GM18508 (cell line): ENCODE measurements around the gene TRAF7.
"Not testable (repeated sequence)": the region's sequence is repeated elsewhere in the genome, so short reads cannot be mapped to it uniquely, and the experiment has no call there.

Experiments
- ATAC-seq: cut with Tn5 transposase; IDR thresholded peaks from one replicate; pipeline ENCODE4 v1.9.1; 2021; ENCODE audit warnings: moderate number of reproducible peaks; ENCODE audit not compliant: insufficient read depth, unreplicated experiment

TRAF7 gene

DNA sequence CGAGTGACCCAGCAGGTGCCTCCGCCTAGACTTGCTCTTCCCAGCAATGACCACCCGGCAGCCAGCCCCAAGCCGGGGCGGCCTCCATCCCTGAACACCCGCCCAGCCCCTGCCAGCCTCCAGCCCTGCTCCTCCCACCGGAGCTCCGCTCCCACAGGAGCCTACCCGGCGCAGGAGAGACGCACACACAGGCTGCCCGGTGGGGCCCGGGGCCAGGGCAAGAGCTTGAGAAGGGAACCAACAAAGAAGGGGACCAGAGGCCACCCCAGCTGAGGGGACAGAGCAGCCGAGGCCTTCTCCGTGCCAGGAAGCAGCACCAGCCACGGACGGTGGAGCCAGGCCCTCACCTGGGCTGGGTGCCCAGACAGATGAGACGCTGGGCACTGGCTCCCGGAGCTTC lies 33.7 kb upstream of the TRAF7 start:
- no peak for ATAC-seq

DNA sequence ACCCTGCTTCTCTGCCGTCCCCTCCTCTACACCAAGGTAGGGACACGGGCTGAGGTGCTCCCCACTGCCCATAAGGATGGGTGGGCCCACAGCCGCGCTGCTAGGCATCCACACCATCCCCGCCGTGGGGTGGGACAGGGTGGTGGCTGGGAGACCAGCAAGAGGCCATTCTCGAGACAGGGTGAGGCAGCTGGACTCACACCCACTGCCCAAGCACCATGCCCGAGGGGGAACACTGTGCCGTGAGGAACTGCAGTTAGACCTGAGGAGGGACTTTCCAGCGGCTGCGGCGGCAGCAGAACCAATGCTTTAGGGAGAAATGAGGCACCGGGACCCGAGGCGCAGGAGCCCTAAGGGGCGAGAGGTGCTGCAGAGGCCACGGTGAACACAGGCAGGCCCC lies 33.2 kb upstream of the TRAF7 start:
- no peak for ATAC-seq

DNA sequence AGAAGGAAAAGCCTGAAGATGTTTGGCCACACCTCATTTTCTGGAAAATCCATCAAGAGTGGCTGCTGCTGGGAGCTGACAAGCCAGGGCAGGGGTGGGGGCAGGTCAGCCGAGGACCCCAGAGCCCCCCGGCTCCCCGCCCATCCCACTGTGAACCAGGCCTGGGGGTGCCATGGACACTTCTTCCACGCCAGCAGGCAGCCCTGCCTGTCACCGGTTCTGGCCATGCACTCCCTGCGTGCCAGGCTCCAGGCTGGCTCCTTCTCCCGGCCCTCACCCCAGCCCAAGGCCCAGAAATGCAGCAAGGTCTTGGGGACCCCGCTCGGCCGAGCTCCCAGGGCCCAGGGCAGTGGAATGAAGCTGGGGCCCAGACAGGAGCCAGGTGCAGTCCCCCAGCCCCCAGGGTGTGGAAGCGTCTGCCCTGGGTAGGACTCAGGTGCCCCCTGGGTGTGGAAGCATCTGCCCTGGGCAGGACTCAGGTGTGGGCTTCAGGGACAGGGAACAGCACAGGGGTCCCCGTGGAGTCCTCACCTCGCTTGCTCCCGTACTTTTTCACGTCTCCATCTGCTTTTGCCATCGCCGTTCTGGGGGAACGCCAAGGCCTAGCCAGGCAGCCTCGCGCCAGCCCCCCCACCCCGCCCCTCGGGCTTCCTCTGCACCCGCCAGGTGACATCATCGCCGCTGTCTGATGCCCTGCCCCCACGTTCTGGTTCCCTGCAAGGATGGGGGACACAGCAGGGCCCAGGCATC lies 32.5 kb upstream of the TRAF7 start:
- ATAC-seq: not testable (repeated sequence)

DNA sequence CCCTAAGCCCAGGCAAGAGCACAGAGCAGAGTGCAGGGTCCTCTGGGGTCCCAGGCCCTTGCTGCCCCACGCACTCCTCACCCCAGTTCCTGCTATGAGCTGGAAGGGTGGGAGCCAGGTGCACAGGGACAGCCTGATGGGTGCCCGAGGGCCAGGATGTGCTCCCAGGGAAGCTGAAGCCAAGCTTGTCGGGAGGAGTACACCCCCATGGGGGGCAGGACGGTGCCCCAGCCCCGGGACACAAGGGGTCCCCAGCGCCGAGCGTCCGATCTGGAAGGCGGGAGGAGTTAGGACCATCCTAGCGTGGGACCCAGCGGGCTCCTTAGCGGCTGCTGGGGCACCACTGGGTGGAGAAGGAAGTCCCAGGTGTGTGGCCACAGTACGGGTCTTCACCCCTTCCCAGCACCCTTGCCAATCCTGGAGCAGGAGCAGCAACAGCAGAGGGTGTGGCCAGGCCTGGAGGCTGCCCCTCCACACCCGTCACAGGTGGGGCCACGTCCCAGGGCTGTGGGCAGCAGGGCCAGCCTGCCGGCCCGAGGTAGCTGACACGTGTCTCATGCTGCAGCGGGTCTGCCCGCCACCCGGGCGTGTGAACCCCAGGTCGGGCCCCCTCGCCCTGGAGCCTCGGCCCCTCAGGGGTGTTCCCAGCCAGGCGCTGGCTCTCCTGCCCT lies 31.7 kb upstream of the TRAF7 start:
- ATAC-seq: not testable (repeated sequence)

DNA sequence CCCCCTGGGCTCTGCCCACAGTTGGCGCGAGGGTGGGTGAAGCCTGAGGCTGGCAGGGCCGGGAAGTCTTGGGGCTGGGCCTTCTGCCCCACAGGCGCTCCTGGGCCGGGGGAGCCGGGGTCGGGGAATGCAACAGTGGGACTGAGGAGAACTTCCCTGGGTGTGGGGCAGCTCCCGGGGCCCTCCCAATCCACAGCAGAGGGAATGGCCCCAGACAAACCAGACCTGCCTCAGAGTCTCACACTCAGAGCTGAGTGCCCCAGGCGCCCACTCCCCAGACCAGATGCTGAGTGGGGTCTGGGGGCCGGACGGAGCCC lies 31.2 kb upstream of the TRAF7 start:
- ATAC-seq: not testable (repeated sequence)

DNA sequence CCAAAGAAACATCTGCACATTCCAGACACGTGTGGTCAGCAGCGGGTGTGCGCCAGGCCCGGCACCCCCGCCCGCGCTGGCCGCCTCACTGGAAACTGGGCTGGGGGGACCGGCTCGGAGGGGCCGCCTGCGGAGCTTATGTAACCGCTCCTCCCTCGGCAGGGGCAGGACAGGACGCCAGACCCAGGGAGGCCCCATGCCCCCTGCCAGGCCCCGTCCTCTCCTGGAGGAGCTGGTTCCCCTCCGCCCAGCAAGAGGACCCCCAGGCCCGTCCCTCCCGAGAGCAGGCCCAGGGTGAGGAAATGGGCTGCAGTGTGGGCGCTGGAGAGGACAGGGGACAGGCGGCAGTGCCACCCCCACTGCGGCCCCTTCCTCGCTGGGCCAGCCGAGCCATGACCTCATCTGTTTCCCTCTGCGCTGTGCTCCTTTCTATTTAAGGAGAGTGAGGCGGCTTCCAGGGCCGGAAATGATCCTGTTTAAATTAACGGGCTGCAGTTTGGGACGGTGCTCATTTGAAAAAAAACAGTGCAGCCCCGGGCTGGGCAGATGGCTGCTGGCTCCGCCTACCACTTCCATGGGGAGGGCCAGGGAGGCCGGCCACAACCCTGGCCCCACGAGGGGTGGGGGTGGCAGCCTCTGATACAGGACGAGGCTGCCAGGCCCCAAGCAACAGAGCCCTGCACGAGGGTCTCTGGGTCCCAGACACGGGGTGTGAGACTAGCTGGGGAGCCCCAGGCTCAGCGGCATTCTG lies 30.7 kb upstream of the TRAF7 start:
- not testable (repeated sequence) for ATAC-seq

DNA sequence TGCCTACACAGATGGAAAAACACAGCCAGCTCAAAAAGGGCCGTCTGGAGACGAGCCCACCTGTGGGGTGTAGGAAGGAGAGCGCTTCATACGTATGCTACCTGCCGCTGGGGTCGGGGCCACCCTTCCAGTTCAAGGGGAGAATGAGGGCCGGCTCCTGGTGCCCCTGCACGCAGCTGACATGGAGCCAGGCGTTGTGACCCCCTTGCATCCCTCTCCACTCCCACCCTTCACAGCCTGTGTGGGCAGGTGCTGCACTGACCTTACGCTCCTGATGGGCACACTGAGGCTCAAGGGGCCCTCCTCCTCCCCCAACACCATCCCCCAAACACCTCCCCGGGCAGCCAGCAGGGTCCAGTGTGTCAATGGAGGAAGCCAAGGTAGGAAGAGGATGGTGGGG lies 30.0 kb upstream of the TRAF7 start:
- ATAC-seq: not testable (repeated sequence)

DNA sequence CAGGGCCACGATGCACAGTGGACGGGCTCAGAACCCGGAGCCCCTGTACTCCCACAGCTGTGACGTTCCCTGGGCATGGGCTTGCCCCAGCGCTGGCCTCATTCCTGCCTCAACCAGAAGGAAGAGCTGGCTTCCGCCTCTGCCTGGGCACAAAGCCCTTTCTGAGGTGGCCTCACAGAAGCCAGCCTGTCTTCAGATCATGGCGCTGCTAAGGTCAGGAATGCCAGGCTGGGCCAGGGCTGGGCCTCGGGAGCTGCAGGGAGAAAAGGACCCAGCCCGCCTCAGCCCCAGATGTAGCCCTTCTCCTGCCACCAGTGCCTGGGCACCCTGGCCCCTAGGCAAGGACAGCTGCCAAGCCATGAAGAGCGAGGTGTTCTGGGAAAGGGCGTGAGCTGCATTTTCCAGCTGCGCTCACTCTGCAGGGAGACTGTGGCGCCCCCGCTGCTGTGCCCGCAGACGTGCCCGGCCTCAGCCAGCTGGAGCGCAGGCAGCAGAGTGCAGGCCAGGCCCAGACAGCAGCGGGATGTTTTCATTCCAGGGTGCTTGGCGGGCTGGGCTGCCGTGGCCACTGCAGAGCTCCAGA lies 29.3 kb upstream of the TRAF7 start:
- not testable (repeated sequence) for ATAC-seq

DNA sequence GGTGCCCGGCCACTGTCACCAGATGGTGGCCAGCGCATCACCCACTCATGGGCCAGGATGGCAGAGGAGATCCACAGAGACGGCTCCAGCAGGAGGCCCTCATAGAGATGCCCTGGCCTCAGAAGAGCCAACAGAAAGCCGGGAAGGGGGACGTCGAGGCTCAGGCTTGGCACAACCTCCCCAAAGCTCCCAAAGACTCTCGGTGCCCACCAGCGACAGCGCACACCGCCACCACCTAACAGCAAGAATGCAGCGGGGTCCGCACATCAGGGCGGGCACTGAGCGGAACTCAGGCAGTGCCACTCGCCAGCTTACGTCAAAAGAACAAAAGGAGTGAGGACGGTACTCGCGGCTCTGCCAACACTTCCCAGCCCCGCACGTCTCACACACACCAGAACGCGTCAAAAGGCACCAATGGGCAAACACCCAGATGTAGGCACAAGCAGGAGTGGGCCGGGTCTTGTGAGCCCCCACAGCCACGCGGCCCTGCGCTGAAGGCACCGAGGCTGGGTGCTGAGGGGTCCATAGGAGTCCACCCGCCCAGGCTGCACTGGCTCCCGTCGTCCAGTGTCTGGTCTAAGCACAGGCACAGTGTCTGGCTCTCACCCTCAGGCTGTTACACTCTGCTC lies 28.5 kb upstream of the TRAF7 start:
- ATAC-seq: not testable (repeated sequence)

DNA sequence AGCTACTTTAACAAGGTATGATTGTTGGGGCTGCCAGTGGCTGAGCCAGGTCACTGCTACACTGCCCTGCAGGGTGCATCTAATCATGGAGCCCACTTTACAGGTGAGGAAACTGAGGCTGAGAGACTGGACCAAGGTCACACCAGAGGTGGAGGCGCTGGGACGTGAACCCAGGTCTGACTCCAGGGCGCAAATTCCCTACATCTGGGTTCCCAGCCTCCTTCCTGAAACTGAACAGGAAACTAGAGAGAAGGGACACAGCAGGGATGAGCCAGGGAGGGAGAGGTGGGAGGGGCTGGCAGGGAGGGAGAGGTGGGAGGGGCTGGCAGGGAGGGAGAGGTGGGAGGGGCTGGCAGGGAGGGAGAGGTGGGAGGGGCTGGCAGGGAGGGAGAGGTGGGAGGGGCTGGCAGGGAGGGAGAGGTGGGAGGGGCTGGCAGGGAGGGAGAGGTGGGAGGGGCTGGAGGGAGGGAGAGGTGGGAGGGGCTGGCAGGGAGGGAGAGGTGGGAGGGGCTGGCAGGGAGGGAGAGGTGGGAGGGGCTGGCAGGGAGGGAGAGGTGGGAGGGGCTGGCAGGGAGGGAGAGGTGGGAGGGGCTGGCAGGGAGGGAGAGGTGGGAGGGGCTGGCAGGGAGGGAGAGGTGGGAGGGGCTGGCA lies 27.8 kb upstream of the TRAF7 start:
- not testable (repeated sequence) for ATAC-seq

DNA sequence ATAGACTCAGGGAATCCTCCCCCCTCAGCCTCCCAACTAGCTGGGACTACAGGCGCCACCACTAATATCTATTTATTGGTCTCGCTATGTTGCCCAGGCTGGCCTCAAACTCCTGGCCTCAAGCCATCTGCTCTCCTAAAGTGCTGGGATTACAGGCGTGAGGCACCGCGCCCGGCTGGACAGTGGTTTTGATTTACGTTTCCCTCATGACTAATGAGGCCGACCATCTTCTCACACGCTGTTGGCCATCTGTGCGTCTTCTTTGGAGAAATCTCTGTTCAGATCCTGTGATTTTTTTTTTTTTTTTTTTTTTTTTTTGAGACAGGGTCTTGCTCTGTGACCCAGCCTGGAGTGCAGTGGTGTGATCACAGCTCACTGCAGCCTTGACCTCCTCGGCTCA lies 26.3 kb upstream of the TRAF7 start:
- not testable (repeated sequence) for ATAC-seq

DNA sequence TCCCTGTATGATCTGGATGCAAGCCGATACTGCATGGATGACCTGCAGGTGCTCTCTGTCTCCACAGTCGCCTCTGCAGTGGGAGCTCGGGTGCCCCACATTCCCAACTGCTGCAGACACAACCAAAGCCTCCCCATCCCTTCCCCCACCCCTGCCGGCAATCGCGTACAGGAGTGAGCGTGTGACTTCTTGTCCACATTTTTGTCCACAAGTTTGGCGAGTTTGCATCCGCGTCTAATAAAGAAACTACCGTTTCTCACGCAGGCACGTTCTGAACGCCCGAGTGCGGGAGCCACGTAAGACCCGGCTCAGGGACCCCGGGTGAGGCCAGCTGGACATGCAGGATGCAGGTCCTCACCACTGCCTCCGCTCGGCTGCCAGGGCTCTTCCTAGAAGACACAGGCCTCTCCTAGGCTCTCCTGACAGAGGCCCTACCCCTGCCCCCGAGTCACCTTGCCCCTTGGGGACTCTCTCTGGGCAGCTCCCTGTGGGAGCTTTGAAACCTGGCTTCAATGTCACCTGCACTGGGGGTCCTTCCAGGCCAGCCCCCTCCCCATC lies 25.6 kb upstream of the TRAF7 start:
- not testable (repeated sequence) for ATAC-seq

DNA sequence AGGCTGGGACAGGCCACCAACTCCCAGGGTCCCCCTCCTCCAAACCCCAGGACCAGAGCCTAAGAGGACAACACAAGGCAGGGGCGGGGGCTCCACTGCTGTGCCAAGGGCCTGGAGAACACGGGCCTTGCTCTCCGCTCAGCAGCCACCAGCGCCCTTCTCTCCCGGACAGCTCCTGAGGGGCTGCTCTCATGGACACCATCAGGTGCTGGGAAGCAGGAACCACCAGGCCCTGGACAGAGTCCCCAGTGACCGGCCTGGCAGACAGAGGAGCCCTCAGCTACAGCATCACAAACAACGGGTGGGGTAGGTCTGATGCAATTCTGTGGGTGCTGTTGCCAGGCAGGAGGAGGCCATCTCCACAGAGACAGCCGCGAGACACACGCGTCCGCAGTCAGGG lies 21.8 kb upstream of the TRAF7 start:
- not testable (repeated sequence) for ATAC-seq

DNA sequence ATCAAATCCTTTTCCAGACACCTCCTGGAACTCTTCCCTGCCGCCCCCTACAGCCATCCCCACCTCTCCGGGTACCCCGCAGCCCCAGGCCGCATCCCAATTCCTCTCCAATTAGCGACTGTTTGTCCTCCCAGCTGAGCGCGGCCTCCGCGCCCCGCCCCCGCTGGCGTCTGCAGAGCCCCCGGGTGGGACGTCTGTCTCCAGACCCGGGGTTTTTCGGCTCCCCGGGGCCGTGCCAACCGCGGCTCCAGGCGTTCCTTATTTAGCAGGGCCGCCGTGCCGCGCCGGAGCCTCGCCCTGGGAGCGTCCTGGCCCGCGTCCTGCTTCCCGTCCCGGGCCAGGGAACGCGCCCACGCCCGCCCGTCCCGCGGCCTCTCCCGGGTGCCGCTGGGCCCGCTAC lies 20.5 kb upstream of the TRAF7 start:
- ATAC-seq: not testable (repeated sequence)

DNA sequence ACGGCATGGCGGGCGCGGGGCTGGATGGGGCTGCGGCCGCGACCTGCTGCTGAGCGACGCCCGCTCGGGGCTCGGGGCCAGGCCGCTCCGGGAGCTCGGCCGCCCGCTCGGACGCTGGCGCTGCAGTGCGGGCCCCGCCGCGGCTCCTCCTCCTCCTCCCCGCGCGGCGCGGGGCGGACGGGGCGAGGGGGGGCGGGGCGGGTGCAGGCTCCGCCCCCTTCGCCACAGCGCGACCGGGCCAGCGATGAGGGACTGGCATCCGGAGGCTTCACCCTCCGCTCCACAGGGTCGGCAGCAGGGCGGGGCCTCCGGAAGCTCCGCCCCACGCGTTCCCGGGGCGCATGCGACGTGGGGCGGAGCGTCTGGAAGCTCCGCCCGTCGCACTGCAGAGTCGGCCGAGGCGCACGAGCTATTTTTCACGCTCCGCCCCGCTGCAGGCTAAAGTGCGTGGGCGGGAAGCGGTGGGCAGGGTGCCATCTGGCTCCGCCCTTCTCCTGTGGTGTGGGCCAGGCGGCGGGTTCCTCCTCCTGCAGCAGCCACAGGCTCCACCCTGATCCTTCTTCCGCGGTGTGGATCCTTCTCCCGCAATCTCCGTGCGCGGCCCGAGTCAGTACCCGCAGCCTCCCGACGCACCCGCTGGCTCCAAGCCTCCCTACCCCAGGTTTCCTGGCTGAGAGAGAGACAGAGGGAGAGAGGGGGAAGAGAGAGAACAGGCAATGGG lies 19.7 kb upstream of the TRAF7 start, which contains the start of gene PKD1:
Gene PKD1, minus strand, starts transcription at position 129 of the 721 bp plus-strand sequence. CDS start 209 bp downstream, outside the sequence.
- not testable (repeated sequence) for ATAC-seq

DNA sequence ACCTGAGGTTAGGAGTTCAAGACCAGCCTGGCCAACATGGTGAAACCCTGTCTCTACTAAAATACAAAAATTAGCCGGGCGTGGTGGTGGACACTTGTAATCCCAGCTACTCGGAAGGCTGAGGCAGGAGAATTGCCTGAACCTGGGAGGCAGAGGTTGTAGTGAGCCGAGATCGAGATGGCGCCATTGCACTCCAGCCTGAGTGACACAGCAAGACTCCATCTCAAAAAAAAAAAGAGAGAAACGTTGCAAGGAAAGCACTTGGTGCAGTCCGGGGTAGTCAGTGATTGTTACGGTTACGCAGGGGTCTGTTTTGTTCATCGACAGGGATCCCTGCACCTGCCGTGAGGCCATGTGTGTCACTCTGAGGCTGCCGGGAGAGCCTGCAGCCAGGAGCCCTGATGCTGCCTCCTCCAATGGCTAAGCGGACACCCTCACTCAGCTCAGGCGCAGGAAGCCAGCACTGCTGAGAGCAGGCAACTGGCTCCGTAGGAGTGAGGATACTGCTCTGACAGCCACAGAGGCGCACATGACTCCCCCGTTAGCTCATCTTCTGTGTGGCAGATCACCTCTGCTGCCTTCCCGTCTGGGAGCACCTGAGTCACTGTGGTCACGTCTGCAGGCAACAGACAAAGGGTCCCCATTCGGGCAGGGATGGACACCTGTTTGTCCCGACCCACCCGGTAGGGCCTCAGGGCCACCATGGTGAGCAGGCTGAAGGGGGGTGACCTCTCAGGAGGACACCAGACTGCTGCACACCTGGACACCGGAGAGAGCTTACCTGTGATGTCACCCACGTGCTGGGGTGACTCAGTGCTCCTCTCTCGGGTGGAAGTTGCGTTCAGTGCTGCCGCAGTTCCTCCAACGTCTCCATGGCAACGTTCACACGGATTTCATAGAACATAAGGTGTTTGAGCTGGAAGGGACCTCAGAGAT lies 12.4 kb upstream of the TRAF7 start:
- no peak for ATAC-seq

DNA sequence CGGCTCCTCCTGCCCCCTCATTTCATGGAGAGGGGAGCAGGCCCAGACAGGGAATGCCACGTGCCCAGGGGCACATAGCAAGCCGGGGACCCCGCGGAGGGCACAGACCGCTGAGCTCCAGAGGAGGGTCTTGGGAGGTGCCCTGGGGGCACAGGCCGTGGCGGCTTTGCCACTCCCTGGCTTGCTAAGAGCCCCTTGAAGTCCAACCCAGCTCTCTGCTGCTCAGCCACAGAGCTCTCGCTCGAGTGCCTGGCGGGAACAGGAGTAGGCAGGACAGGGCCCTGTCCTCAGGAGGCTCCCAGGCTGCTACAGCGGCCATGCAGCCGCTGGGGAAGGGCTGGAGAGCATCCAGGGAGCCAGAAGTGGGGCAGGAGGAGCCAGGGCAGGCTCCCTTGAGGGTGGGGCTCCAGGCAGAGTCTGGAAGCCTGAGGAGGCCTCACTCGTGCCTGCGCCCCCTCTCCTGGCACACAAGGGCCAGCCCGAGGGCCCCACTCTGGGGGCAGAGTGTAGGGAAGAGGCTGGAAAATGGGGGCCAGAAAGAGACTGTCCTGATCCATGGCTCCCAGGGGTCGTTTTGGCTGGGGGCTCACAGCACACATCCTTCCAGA lies 11.6 kb upstream of the TRAF7 start:
- ATAC-seq: no peak
